Peyer's patch (tissue), 4 donors: ENCODE results near the gene KMT2A.

Experiments
- POLR2A ChIP-seq, 2 donors: fragments of 450-650 bp; IDR thresholded peaks; one replicate each; pipeline ENCODE4 v1.5.1; 2017; ENCODE audit warnings: antibody characterized with exemption in 2 of 2, mild to moderate bottlenecking in 2 of 2, moderate library complexity in 2 of 2
- TF ChIP-seq, protein P1 (sequence below), 6 experiments: fragments of 450-650 bp in 4 of 6; fragments of 200-600 bp in 2 of 6; sonication (generic) in 1 of 6; IDR thresholded peaks; one replicate each; pipeline ENCODE4 v1.5.1; 2017 to 2019; ENCODE audit warnings: antibody characterized with exemption in 6 of 6, mild to moderate bottlenecking in 3 of 6, moderate library complexity in 1 of 6

DNA sequence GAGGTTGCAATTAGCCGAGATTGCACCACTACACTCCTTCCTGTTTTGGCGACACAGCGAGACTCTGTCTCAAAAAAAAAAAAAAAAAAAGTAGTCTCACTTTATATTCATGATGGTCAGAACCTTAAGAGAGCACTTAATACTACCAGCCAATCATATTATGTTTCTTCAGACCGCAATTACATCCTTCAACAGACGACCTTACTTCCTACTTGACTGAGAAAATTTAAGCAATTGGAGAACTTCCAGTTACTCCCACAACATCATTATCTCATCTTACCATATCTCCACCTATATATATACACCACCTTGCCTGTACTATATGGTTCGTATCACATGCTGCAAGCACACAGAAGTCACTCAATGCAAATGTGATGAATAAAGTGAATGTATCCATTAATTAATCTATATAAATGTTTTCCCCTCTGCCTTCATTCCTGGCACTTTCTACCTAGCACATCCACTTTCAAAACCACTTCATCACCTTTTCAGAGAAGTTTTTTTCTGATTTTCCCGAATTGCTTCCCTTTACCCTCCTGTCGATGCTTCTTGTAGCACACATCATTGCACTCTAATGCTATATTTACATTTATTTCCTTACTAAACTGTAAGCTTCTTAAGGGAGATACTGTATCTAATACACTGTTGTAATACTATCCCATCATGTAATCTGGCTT, 21.1 kb upstream of the KMT2A start:
- TF ChIP-seq, protein P1, sequence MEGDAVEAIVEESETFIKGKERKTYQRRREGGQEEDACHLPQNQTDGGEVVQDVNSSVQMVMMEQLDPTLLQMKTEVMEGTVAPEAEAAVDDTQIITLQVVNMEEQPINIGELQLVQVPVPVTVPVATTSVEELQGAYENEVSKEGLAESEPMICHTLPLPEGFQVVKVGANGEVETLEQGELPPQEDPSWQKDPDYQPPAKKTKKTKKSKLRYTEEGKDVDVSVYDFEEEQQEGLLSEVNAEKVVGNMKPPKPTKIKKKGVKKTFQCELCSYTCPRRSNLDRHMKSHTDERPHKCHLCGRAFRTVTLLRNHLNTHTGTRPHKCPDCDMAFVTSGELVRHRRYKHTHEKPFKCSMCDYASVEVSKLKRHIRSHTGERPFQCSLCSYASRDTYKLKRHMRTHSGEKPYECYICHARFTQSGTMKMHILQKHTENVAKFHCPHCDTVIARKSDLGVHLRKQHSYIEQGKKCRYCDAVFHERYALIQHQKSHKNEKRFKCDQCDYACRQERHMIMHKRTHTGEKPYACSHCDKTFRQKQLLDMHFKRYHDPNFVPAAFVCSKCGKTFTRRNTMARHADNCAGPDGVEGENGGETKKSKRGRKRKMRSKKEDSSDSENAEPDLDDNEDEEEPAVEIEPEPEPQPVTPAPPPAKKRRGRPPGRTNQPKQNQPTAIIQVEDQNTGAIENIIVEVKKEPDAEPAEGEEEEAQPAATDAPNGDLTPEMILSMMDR (IDR thresholded peaks at IDR 0.05), result no peak
- no peak for TF ChIP-seq POLR2A (IDR thresholded peaks at IDR 0.05)
